NCI-H187 treated with DMSO at 0.1 percent for 48 hours (cell line): ENCODE data around the gene KLF7.

Experiments used
- DNase-seq: peaks from one replicate; lab custom pipeline; 2025; lab: John Stamatoyannopoulos, UW

The KLF7 gene

GRCh38 chr2:207126724-207127308 is 38.9 kb downstream of the KLF7 start:
- no peak for DNase-seq

- DNase-seq, result no peak
Observed at GRCh38 chr2:207123776-207124391, 41.9 kb downstream of the KLF7 start.

GRCh38 chr2:207123335-207123744 is 42.4 kb downstream of the KLF7 start:
- DNase-seq, result no peak

GRCh38 chr2:207122651-207123334 is 43.0 kb downstream of the KLF7 start:
- DNase-seq, result no peak

GRCh38 chr2:207121784-207122183 is 44.0 kb downstream of the KLF7 start:
- DNase-seq, result no peak

- no peak for DNase-seq
Observed at GRCh38 chr2:207119048-207119447, 46.7 kb downstream of the KLF7 start.

- no peak for DNase-seq
Observed at GRCh38 chr2:207117668-207118067, 48.1 kb downstream of the KLF7 start.

- no peak for DNase-seq
Observed at GRCh38 chr2:207115715-207116364, 49.9 kb downstream of the KLF7 start.

- DNase-seq, result no peak
Observed at GRCh38 chr2:207113414-207113813, 52.3 kb downstream of the KLF7 start.

- no peak for DNase-seq
Observed at GRCh38 chr2:207112785-207113184, 53.0 kb downstream of the KLF7 start.

GRCh38 chr2:207112383-207112782 is 53.4 kb downstream of the KLF7 start:
- no peak for DNase-seq

- no peak for DNase-seq
Observed at GRCh38 chr2:207111757-207112156, 54.0 kb downstream of the KLF7 start.

GRCh38 chr2:207110715-207111114 is 55.0 kb downstream of the KLF7 start:
- no peak for DNase-seq

- no peak for DNase-seq
Observed at GRCh38 chr2:207110310-207110709, 55.4 kb downstream of the KLF7 start.

GRCh38 chr2:207109768-207110167 is 56.0 kb downstream of the KLF7 start:
- no peak for DNase-seq

GRCh38 chr2:207108440-207108839 is 57.3 kb downstream of the KLF7 start:
- DNase-seq, result no peak

- no peak for DNase-seq
Observed at GRCh38 chr2:207107551-207107950, 58.2 kb downstream of the KLF7 start.

GRCh38 chr2:207107131-207107530 is 58.6 kb downstream of the KLF7 start:
- DNase-seq, result no peak

GRCh38 chr2:207103132-207103531 is 62.6 kb downstream of the KLF7 start:
- DNase-seq, result no peak

GRCh38 chr2:207101984-207102383 is 63.8 kb downstream of the KLF7 start:
- DNase-seq, result no peak

- no peak for DNase-seq
Observed at GRCh38 chr2:207097278-207097677, 68.5 kb downstream of the KLF7 start.

- DNase-seq, result no peak
Observed at GRCh38 chr2:207095963-207096362, 69.8 kb downstream of the KLF7 start.

- DNase-seq, result no peak
Observed at GRCh38 chr2:207093234-207093633, 72.5 kb downstream of the KLF7 start.
